BLaER1 treated with 17β-estradiol and CSF1 and Interleukin-3, amounts not matched to agents 10 nM and 100 nM (cell line): Measurements from ENCODE around the gene EEFSEC.

Experiments
- H3K27ac ChIP-seq, 11 experiments: shearing (Covaris generic); formaldehyde crosslinking; 2 replicates each; pipeline ENCODE4 v1.8.1; 2022
- H3K27me3 ChIP-seq, 11 experiments: shearing (Covaris generic); formaldehyde crosslinking; 2 replicates each; pipeline ENCODE4 v1.8.1; 2022
- H3K36me3 ChIP-seq, 11 experiments: shearing (Covaris generic); formaldehyde crosslinking; 2 replicates each; pipeline ENCODE4 v1.8.1; 2022
- H3K4me1 ChIP-seq, 10 experiments: shearing (Covaris generic); formaldehyde crosslinking; 2 replicates each; pipeline ENCODE4 v1.8.1; 2022
- H3K4me2 ChIP-seq, 11 experiments: shearing (Covaris generic); formaldehyde crosslinking; 2 replicates each; pipeline ENCODE4 v1.8.1; 2022
- H3K4me3 ChIP-seq, 10 experiments: shearing (Covaris generic); formaldehyde crosslinking; 2 replicates each; pipeline ENCODE4 v1.8.1; 2022
- H3K9ac ChIP-seq, 11 experiments: shearing (Covaris generic); formaldehyde crosslinking; 2 replicates each; pipeline ENCODE4 v1.8.1; 2022
- H3K9me3 ChIP-seq, 11 experiments: shearing (Covaris generic); formaldehyde crosslinking; replicated peaks in 1 of 11; 2 replicates each; pipeline ENCODE4 v1.8.1; 2022
- H4K20me1 ChIP-seq, 11 experiments: shearing (Covaris generic); formaldehyde crosslinking; 2 replicates each; pipeline ENCODE4 v1.8.1; 2022
- Cebpa-rat ChIP-seq, 11 experiments: shearing (Covaris generic); IDR thresholded peaks; 2 replicates each; pipeline ENCODE4 v1.8.1; 2022

EEFSEC gene

DNA sequence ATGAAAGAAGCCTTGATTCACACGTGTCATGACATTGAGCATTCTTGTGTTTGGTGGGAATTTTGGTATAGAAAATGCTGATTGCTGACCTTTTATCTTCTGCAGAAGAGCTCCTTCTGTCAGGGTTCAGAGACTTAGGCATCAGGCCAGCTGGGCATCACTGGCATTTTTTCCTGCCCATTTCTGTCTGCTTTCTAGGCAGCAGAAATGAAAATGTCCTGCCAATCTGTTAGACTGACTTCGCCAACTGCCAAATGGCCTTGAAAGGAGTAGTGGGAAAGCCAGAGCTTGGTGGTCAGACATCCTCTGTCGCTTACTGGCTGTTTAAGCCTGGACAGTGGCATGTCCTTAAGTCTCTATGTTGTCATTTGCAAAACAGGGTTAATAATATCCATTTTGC is 57.4 kb downstream of the EEFSEC start:
- Histone ChIP-seq H3K27ac (no peak overlapping the region), H3K4me3 (no peak overlapping the region)

DNA sequence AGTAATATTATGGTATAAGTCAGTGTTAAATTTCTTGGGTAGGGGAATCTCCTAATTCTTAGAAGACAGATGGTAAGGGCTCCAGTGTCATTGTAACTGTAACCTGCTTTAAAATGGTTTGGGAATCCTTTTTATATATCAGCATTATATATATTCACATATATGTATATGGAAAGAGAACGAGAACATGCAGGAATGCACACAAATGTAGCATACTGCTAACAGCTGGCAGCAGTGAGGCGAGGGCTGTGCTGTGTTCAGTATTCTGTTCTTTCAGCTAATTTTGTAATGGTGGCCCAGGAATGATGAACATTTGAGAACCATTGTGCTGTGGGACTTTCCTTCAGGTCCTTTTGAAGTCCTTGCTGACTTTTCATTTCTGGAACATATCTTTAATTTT is 60.8 kb downstream of the EEFSEC start:
- Histone ChIP-seq H3K27ac (no peak overlapping the region), H3K4me3 (no peak overlapping the region), H3K36me3 (peaks cover 0 to 4% (median 0%) of the 10 kb centered on the region in 11 experiments; a peak in 2 of 22 replicates), H3K4me2 (no peak overlapping the region), H3K9me3 (no peaks in the 10 kb centered on the region), H3K27me3 (no peaks in the 10 kb centered on the region), H4K20me1 (peaks cover 0 to 42% (median 12%) of the 10 kb centered on the region in 11 experiments; a peak in 10 of 22 replicates), H3K4me1 (peaks cover 0 to 13% (median 9%) of the 10 kb centered on the region in 10 experiments; a peak in 13 of 20 replicates), H3K9ac (no peak overlapping the region)
- no peak for TF ChIP-seq Cebpa-rat (IDR thresholded peaks at IDR 0.05)

More for the DNA sequence above, 57.4 kb downstream of the EEFSEC start:
- no peaks in the 10 kb centered on the region for H3K36me3 ChIP-seq
- no peak for TF ChIP-seq Cebpa-rat (IDR thresholded peaks at IDR 0.05)
- H3K4me2 ChIP-seq = no peak overlapping the region
- H4K20me1 ChIP-seq = peaks cover 0 to 26% (median 0%) of the 10 kb centered on the region in 11 experiments; a peak in 7 of 22 replicates
- no peaks in the 10 kb centered on the region for H3K4me1 ChIP-seq
- no peak overlapping the region for H3K9ac ChIP-seq
- no peaks in the 10 kb centered on the region for H3K9me3 ChIP-seq
- no peaks in the 10 kb centered on the region for H3K27me3 ChIP-seq

DNA sequence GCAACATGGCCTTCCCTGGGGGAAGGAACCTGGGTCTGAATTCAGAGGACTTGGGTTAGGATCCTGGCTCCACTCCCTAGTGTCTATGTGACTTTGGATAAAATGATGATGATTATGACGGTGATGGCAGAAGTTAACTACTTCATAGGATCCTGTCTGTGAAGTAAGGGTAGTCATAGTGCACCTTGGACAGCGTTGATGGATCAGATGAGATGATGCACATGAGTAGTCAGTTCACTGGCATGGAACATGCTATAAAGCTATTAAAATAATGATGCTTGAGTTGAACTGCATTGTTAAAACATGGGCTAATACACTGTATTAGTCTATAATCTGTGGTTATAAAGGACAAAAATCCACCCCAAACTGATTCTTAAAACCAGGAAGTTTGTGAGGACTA is 62.0 kb downstream of the EEFSEC start:
- peaks cover 0 to 7% (median under 1%) of the 10 kb centered on the region in 11 experiments; a peak in 4 of 22 replicates for H3K36me3 ChIP-seq
- peaks cover 0 to under 1% (median 0%) of the 10 kb centered on the region in 11 experiments; a peak in 1 of 22 replicates for H3K9me3 ChIP-seq
- H4K20me1 ChIP-seq = peaks cover 0 to 42% (median 12%) of the 10 kb centered on the region in 11 experiments; a peak in 10 of 22 replicates
- no peak overlapping the region for H3K4me2 ChIP-seq
- no peaks in the 10 kb centered on the region for H3K27me3 ChIP-seq
- no peak for TF ChIP-seq Cebpa-rat (IDR thresholded peaks at IDR 0.05)
- H3K9ac ChIP-seq = no peak overlapping the region
- H3K27ac ChIP-seq = no peak overlapping the region
- H3K4me1 ChIP-seq = peaks cover 0 to 13% (median 9%) of the 10 kb centered on the region in 10 experiments; a peak in 13 of 20 replicates
- H3K4me3 ChIP-seq = no peak overlapping the region

DNA sequence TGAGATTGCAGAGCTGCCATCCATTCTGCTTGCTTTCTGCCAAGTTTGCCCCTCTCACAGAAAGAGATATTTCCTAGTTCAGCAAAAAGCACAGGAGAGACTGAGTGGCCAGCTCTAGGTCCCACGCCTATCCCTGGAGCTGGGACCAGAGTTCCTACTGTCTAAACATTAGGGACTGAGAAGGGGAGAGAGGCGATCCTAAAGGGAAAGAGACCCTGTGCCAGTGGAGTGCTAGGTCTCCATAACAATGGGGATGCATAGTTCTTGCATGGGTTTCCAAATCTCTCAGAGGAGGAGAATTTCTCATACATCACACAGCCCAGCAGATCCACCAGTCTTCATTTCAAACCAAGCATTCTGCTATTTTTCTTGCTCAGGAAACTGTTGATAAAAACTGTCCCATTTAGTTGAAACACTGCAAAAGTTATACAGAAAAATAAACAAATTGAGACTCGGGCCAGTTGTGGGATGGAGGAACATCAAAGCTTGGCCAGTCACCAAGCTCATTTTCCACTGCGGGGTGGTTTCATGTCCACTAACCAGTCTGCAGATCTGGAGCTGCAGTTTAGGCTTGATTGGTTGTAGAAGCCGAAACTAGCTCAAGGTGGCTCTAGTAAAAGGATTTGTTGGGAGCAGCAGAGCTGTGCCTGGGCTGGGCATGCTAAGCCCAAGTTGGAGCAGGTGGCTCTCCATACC is 62.7 kb downstream of the EEFSEC start:
- no peak overlapping the region for H3K27ac ChIP-seq
- no peaks in the 10 kb centered on the region for H3K27me3 ChIP-seq
- H4K20me1 ChIP-seq = peaks cover 0 to 42% (median 12%) of the 10 kb centered on the region in 11 experiments; a peak in 10 of 22 replicates
- no peak overlapping the region for H3K4me3 ChIP-seq
- peaks cover 0 to 13% (median 9%) of the 10 kb centered on the region in 10 experiments; a peak in 13 of 20 replicates for H3K4me1 ChIP-seq
- peaks cover 0 to 7% (median under 1%) of the 10 kb centered on the region in 11 experiments; a peak in 5 of 22 replicates for H3K9me3 ChIP-seq
- H3K4me2 ChIP-seq = no peak overlapping the region
- no peak overlapping the region for H3K9ac ChIP-seq
- no peak for TF ChIP-seq Cebpa-rat (IDR thresholded peaks at IDR 0.05)
- H3K36me3 ChIP-seq = peaks cover 0 to 12% (median 6%) of the 10 kb centered on the region in 11 experiments; a peak in 9 of 22 replicates

DNA sequence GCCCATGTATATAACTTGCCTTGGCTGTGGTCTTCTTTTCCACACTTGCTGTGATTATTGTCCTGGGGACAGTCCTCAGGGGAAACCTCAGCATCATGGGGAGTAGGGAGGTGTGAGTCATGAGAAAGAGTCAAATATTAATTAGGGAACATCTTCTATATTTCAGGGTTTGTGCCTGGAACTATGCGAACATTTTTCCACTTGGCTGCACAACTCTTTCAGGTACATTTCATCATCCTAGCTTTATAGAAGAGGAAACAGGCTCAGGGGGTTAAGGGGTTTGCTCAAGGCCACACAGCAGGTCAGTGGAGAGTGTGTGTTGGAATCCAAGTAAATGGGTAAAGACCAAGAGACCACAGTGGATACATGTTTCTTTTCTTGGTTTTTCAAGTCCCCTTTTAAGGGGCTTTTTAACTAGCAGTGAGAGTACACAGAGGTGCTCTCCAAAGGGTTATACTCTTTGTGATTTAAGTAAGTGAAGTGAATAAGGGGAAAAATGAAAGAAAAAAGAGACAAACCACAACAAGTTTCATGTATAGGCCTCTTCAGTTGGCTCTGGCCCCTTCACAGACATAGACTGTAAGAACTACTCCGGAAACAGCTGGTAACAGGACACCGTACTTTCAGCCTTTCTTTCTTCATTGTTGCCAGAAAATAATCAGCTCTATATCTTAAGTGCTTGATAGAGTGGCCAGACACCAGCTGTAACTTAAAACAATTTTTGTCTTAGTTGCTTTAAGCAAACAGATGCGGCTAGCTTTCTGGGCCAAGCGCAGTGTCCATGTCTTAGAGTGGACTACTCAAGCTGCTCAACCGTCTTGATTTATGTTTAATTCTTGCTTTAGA is 64.6 kb downstream of the EEFSEC start:
- peaks cover 17 to 26% (median 21%) of the 10 kb centered on the region in 11 experiments for H3K9me3 ChIP-seq
- no peak overlapping the region for H3K9ac ChIP-seq
- TF ChIP-seq Cebpa-rat (IDR thresholded peaks at IDR 0.05) = no peak
- H3K4me3 ChIP-seq = no peak overlapping the region
- H3K36me3 ChIP-seq = peaks cover 1 to 24% (median 14%) of the 10 kb centered on the region in 11 experiments; a peak in 16 of 22 replicates
- peaks cover 0 to 13% (median 9%) of the 10 kb centered on the region in 10 experiments; a peak in 13 of 20 replicates for H3K4me1 ChIP-seq
- peak overlapping the region in 8 of 11 experiments; percentile 7 to 60 (median 18); a peak in 11 of 22 replicates for H3K4me2 ChIP-seq
- H3K27ac ChIP-seq = no peak overlapping the region
- peaks cover 0 to 34% (median 5%) of the 10 kb centered on the region in 11 experiments; a peak in 9 of 22 replicates for H4K20me1 ChIP-seq
- no peaks in the 10 kb centered on the region for H3K27me3 ChIP-seq

DNA sequence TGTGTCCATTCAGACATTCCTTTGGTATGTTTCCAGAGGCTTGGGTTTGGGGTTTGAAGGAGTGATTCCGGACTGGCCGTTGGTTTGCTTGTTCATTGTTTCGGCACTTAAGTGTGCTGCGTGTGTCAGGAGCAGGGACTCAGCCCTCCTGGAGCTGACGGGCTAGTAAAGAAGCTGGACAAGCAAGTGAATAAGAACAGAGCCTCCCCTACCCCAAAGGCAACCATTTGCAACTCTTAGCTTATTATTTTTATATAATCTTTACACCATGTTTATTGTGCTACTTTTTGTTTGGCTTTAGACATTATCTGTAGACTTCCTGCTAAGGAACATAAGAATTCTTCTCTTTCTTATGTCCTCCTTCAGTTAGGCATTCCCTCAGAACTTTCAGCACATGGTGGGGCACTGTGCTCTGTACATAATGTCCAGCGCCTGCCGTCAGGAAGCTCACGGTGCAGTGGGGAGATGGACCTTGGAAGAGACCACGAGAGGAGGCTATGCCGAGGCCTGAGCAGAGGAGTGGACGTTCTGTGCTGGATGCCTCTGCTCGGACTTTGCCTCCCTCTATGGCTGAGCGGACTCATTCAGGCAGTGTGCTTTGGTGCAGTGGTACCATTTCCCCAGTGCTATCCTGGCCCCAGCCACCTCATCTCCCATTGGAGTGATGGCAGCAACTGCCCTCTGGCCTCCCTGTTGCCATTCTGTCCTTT is 65.4 kb downstream of the EEFSEC start:
- H3K4me3 ChIP-seq = no peak overlapping the region
- H4K20me1 ChIP-seq = peaks cover 0 to 26% (median 4%) of the 10 kb centered on the region in 11 experiments; a peak in 8 of 22 replicates
- H3K27me3 ChIP-seq = no peaks in the 10 kb centered on the region
- H3K4me2 ChIP-seq = no peak overlapping the region
- no peak overlapping the region for H3K27ac ChIP-seq
- peaks cover 25 to 32% (median 28%) of the 10 kb centered on the region in 11 experiments for H3K9me3 ChIP-seq
- H3K9ac ChIP-seq = no peak overlapping the region
- peaks cover 5 to 32% (median 21%) of the 10 kb centered on the region in 11 experiments; a peak in 17 of 22 replicates for H3K36me3 ChIP-seq
- TF ChIP-seq Cebpa-rat (IDR thresholded peaks at IDR 0.05) = no peak
- H3K4me1 ChIP-seq = peaks cover 0 to 13% (median 9%) of the 10 kb centered on the region in 10 experiments; a peak in 13 of 20 replicates

DNA sequence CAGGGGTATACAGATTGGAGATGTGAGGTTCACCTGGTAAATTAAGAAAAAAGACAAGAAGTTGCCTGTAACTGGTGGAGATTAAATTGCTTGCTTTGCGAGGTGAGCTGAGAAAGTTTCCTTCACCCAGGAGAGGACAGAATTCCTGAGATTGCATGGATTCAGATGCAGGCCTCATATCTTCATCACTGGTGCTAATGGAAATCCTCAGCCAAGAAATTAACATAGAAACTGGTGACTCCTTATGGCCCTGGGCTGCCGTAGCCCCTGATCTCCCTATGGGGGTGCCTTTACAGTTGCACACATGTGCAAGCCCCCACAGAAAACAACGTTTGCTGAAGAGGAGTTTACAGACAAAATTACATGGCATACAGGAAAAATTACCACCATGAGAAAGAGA is 68.0 kb downstream of the EEFSEC start:
- Histone ChIP-seq H3K4me3 (no peak overlapping the region), H3K9ac (no peak overlapping the region), H3K4me2 (no peak overlapping the region), H3K27ac (no peak overlapping the region), H3K4me1 (peaks cover 0 to 13% (median 9%) of the 10 kb centered on the region in 10 experiments; a peak in 13 of 20 replicates), H4K20me1 (peaks cover 0 to 18% (median 4%) of the 10 kb centered on the region in 11 experiments; a peak in 10 of 22 replicates), H3K36me3 (peaks cover 5 to 34% (median 21%) of the 10 kb centered on the region in 11 experiments; a peak in 17 of 22 replicates), H3K27me3 (no peaks in the 10 kb centered on the region), H3K9me3 (peaks cover 25 to 32% (median 31%) of the 10 kb centered on the region in 11 experiments)
- TF ChIP-seq Cebpa-rat (IDR thresholded peaks at IDR 0.05) = no peak

DNA sequence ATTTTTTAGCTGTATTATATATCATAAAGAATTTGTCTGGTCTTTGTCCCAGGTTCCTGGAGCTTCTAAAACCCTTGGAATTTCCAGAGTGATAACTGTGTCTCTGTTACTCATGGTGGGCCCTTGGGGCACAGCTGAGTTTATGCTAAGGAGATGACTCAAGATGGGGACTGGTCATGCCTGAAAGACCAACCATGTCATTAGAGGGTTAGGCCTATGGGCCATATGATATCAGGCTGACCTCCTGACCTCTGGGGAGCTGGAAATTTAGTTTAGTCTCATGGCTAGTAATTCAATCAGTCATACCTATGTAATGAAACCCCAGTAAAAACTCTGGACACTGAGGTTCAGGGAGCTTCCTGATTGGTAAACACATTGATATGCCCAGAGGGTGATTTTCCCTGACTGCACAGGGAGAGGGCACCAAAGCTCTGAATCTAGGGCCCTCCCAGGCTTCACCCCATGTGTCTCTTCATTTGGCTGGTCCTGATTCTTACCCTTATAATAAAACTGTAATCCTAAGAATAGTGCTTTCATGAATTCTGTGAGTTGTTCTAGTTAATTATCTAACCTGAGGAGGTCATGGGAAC is 69.6 kb downstream of the EEFSEC start:
- no peaks in the 10 kb centered on the region for H3K27me3 ChIP-seq
- H3K27ac ChIP-seq = no peak overlapping the region
- H4K20me1 ChIP-seq = peaks cover 0 to 27% (median 0%) of the 10 kb centered on the region in 11 experiments; a peak in 8 of 22 replicates
- TF ChIP-seq Cebpa-rat (IDR thresholded peaks at IDR 0.05) = no peak
- H3K4me1 ChIP-seq = peaks cover 0 to 4% (median under 1%) of the 10 kb centered on the region in 10 experiments; a peak in 9 of 20 replicates
- no peak overlapping the region for H3K9ac ChIP-seq
- H3K4me3 ChIP-seq = no peak overlapping the region; a peak in 2 of 20 replicates
- peaks cover 25 to 32% (median 31%) of the 10 kb centered on the region in 11 experiments for H3K9me3 ChIP-seq
- no peak overlapping the region for H3K4me2 ChIP-seq
- H3K36me3 ChIP-seq = peaks cover 5 to 34% (median 21%) of the 10 kb centered on the region in 11 experiments; a peak in 17 of 22 replicates
